A549 (cell line): ENCODE data around the gene ITM2C. TPM values are rescaled to one million over a fixed set of nuclear protein-coding genes. Genes with fewer than 3 reads are reported as not detected.
A peak's percentile ranks its signal among the peaks of the same experiment; 100 is the strongest.

Experiments used
- ATAC-seq, 2 experiments: fragments of 200-7000 bp in 1 of 2; fragments of >200 bp in 1 of 2; cut with Nextera tagmentation in 1 of 2; cut with Tn5 transposase in 1 of 2; 3 replicates each; pipeline versions ENCODE4 v1.8.0 to v1.9.1; 2018 to 2020; ENCODE audit warnings: mild to moderate bottlenecking in 1 of 2, moderate library complexity in 1 of 2
- CTCF ChIA-PET: fragments of 300-600 bp; sonication (Branson Sonifier 250); formaldehyde crosslinking; extraction: SDS; loops from one replicate; lab custom pipeline; 2021; ENCODE audit warnings: antibody characterized with exemption, inconsistent platforms; lab: Yijun Ruan, JAX
- POLR2A ChIA-PET: fragments of 350-600 bp; formaldehyde crosslinking; extraction: SDS; loops from one replicate; lab custom pipeline; 2021; ENCODE audit warnings: antibody characterized with exemption, inconsistent platforms; lab: Yijun Ruan, JAX
- DNase-seq, 2 experiments: peaks; one replicate each; pipeline versions ENCODE4 v3.0.0 to v3.0.0-alpha.2; 2011 to 2016; ENCODE audit warnings: low read depth in 1 of 2, low spot score in 1 of 2
- FAIRE-seq: peaks from 2 replicates; lab custom pipeline; 2011; peaks lifted over from hg19 to GRCh38; lab: Jason Lieb, UNC
- H3K27ac ChIP-seq, 2 experiments: fragments of >200 bp; sonication (Bioruptor Twin); formaldehyde crosslinking; 3 replicates each; pipeline ENCODE4 v1.5.1; 2016 to 2017
- H3K4me1 ChIP-seq: fragments of >200 bp; sonication (Bioruptor Twin); formaldehyde crosslinking; 3 replicates; pipeline ENCODE4 v1.6.1; 2016
- H3K4me2 ChIP-seq: fragments of >200 bp; sonication (Bioruptor Twin); formaldehyde crosslinking; 3 replicates; pipeline ENCODE4 v1.6.1; 2016
- H3K4me3 ChIP-seq: fragments of >200 bp; sonication (Bioruptor Twin); formaldehyde crosslinking; 3 replicates; pipeline ENCODE4 v1.5.1; 2016
- H3K9me3 ChIP-seq: fragments of >200 bp; sonication (Bioruptor Twin); formaldehyde crosslinking; 3 replicates; pipeline ENCODE4 v1.6.1; 2016
- CEBPB ChIP-seq, 2 experiments: fragments of >200 bp in 1 of 2; sonication (Bioruptor Twin) in 1 of 2; formaldehyde crosslinking in 1 of 2; IDR thresholded peaks; 2 replicates each; pipeline ENCODE4 v1.6.1; 2012 to 2016
- CTCF ChIP-seq: fragments of >200 bp; sonication (Bioruptor Twin); formaldehyde crosslinking; IDR thresholded peaks from 3 replicates; pipeline ENCODE4 v1.5.1; 2016
- EP300 ChIP-seq, 2 experiments: fragments of >200 bp; sonication (Bioruptor Twin); formaldehyde crosslinking; IDR thresholded peaks; 2 replicates in 1 of 2; 3 replicates in 1 of 2; pipeline ENCODE4 v1.6.1; 2016 to 2017
- FOSL2 ChIP-seq, 2 experiments: fragments of 450-650 bp in 1 of 2; fragments of >200 bp in 1 of 2; sonication (Bioruptor Twin) in 1 of 2; formaldehyde crosslinking; IDR thresholded peaks; 2 replicates each; pipeline versions ENCODE4 v1.5.0 to v1.6.1; 2016 to 2020; ENCODE audit warnings: mild to moderate bottlenecking in 1 of 2, moderate library complexity in 1 of 2
- JUNB ChIP-seq: fragments of >200 bp; sonication (Bioruptor Twin); formaldehyde crosslinking; IDR thresholded peaks from 2 replicates; pipeline ENCODE4 v1.6.1; 2016
- MAFK ChIP-seq: fragments of 450-650 bp; IDR thresholded peaks from 2 replicates; pipeline ENCODE4 v1.6.1; 2014; ENCODE audit not compliant: partially characterized antibody
- MAX ChIP-seq: IDR thresholded peaks from 2 replicates; pipeline ENCODE4 v1.6.1; 2012
- NPAS2 ChIP-seq: fragments of 250-450 bp; sonication (Bioruptor Pico); IDR thresholded peaks from 2 replicates; pipeline ENCODE4 v1.8.0; 2022; ENCODE audit warnings: mild to moderate bottlenecking, moderate library complexity, borderline replicate concordance
- RAD21 ChIP-seq, 2 experiments: fragments of >200 bp in 1 of 2; sonication (Bioruptor Twin) in 1 of 2; formaldehyde crosslinking in 1 of 2; IDR thresholded peaks in 1 of 2; conservative IDR thresholded peaks in 1 of 2; 2 replicates in 1 of 2; 3 replicates in 1 of 2; pipeline ENCODE4 v1.6.1; 2012 to 2018; ENCODE audit warnings: inconsistent platforms in 1 of 2
- RARB ChIP-seq: fragments of 250-450 bp; sonication (Bioruptor Pico); IDR thresholded peaks from 2 replicates; pipeline ENCODE4 v1.8.0; 2021; ENCODE audit warnings: mild to moderate bottlenecking, moderate library complexity
- RNF2 ChIP-seq: fragments of 200-600 bp; sonication (generic); IDR thresholded peaks from 2 replicates; pipeline ENCODE4 v1.6.1; 2016; ENCODE audit warnings: low read depth, mild to moderate bottlenecking, antibody characterized with exemption, moderate library complexity, borderline replicate concordance
- SMC3 ChIP-seq: fragments of >200 bp; sonication (Bioruptor Twin); formaldehyde crosslinking; IDR thresholded peaks from 3 replicates; pipeline ENCODE4 v1.6.1; 2018; ENCODE audit warnings: inconsistent platforms
- ZNF302 ChIP-seq: fragments of 250-450 bp; sonication (Bioruptor Pico); IDR thresholded peaks from 2 replicates; pipeline ENCODE4 v1.9.0; 2021; ENCODE audit warnings: inconsistent platforms, mild to moderate bottlenecking, moderate library complexity
- WGBS: methylation state at CpG from one replicate; pipeline ENCODE4 v1.1.6; 2017; ENCODE audit errors: missing lambda C conversion rate; 5-methylcytosine and 5-hydroxymethylcytosine counted together
- polyA plus RNA-seq, 4 experiments: library from polyadenylated mRNA; depleted of rRNA in 3 of 4; stranded (reverse); fragments of >200 nt; fragmentation: RNase III in 1 of 4; extraction: RNeasy Plus Mini Kit Qiagen cat#74134 plus additional on column Dnase treatment in 1 of 4; gene quantifications; 2 replicates in 3 of 4; 3 replicates in 1 of 4; pipeline ENCODE4 v1.2.3, GENCODE V29; 2011 to 2017
- TF ChIP-seq, protein P1 (sequence below): IDR thresholded peaks from 2 replicates; pipeline ENCODE4 v1.6.1; 2012; ENCODE audit warnings: low read depth, borderline replicate concordance

The ITM2C gene
- polyA plus RNA-seq, 2 of the 4 experiments (the other 2 are of a cell fraction), result 84.0 to 88.1 TPM

DNA sequence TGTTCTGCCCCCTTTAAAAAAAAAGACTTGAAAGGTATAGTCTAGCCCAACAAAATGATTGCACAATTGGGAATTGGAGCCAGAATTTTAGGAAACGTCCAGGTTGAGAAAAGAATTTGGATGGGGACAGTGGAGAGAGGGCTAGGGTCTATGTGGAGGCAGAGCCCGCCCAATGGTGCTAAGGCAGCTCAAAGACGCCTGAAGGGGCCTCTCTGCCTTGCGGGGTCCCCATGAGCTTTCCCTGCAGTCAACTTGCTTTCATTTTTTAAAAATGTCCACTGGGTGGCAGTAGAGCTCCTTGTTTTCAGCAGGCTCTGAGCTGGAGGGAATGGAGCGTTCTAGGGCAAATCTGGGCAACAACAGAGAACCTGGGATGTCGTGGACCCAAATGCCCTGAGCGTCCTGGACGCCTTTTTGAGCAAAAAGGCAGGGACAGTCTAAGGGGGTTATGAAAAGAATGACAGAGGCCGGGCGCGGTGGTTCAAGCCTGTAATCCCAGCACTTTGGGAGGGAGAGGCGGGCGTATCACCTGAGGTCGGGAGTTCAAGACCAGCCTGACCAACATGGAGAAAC, 40.2 kb upstream of the ITM2C start:
- POLR2A ChIA-PET, result interaction anchor here (1.1 kb wide), 1 partner anchor 163 kb away, joined by 6 read pairs; no protein-coding TSS in a partner anchor
- ATAC-seq (peak; percentile 83 to 96), DNase-seq (peak; percentile 46 to 81), FAIRE-seq (no peak)
- H3K4me3 ChIP-seq, result no peak overlapping the region
- CTCF ChIA-PET, result interaction anchor here (0.7 to 9.1 kb wide), 41 partner anchors 9 to 776 kb away, joined by 3 to 116 read pairs (median 4); partner anchors contain the start of genes ITM2C and SPATA3
- no peaks in the 10 kb centered on the region for H3K9me3 ChIP-seq
- no peaks in the 10 kb centered on the region for H3K4me1 ChIP-seq
- 0 out of 6 replicates have a peak overlapping the region, but pooled peaks of 1 of the 2 experiments have one; percentile 24 for H3K27ac ChIP-seq
- 19% methylated on average over 14 of the region's 14 CpGs for WGBS
- TF ChIP-seq CTCF, result peak; percentile 80
- peak; percentile 84 to 90 for TF ChIP-seq RAD21 (conservative IDR thresholded peaks at IDR 0.05 in 1 of 2, IDR thresholded peaks at IDR 0.05 in 1 of 2)
- TF ChIP-seq NPAS2 (CRISPR knock-in tag), result no peak
- no peak for TF ChIP-seq ZNF302
- TF ChIP-seq EP300 (IDR thresholded peaks at IDR 0.05), result no peak
- TF ChIP-seq SMC3, result peak; percentile 64
- no peak for TF ChIP-seq JUNB
- peak; percentile 67 to 70; a peak in 3 of 4 replicates for TF ChIP-seq CEBPB (IDR thresholded peaks at IDR 0.05)
- no peak for TF ChIP-seq FOSL2 (IDR thresholded peaks at IDR 0.05)
- no peak for TF ChIP-seq FOSL2 (CRISPR knock-in tag; IDR thresholded peaks at IDR 0.05)
- peak overlapping the region; percentile 83 for H3K4me2 ChIP-seq

- 11% methylated on average over 1 of the region's 1 CpG for WGBS
- no peak overlapping the region for H3K4me2 ChIP-seq
- peak; percentile 48 for TF ChIP-seq MAFK
- no peak for TF ChIP-seq RNF2
- TF ChIP-seq, all 56 proteins: peak for 1
- Histone ChIP-seq H3K4me3 (no peak overlapping the region), H3K27ac (no peak overlapping the region), H3K4me1 (no peaks in the 10 kb centered on the region), H3K9me3 (peaks cover 6% of the 10 kb centered on the region; the same call in 2 of the 3 replicates)
- DNase-seq (no peak), ATAC-seq (no peak), FAIRE-seq (no peak)
- ChIA-PET CTCF (interaction anchor here (1.0 to 9.1 kb wide), 10 partner anchors 8 to 227 kb away, joined by 3 to 116 read pairs (median 9); no protein-coding TSS in a partner anchor), POLR2A (no interaction called here)
Observed at GRCh38 chr2:230825354-230825753, 39.4 kb upstream of the ITM2C start.

DNA sequence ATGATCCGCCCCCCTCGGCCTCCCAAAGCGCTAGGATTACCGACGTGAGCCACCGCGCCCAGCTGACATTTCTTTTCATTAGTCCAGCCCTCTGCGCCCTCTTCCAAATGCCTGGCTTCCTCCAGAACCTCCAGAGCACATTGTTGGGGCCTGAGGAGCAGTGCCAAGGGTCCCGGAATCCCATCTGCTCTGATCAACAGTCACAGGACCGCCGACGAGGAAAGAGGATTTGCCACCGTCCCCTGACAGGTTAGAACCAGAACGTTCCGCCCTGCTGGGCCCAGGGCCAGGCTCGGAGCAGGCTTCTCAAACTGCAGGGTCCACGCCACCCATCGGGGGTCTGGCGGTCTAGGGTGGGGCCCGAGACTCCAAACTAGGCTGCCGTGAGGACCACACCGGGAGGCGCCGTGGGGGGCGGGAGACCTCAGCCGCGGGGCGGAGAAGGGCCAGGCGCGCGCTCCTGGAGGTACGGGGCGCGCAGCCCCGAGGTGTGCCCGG, 36.9 kb upstream of the ITM2C start:
- WGBS, result 78% methylated on average over 35 of the region's 36 CpGs
- Histone ChIP-seq H3K9me3 (peaks cover 6% of the 10 kb centered on the region; the same call in 2 of the 3 replicates), H3K4me3 (no peak overlapping the region)
- FAIRE-seq (no peak), DNase-seq (no peak)
- POLR2A ChIA-PET, result no interaction called here
- no peak for TF ChIP-seq RARB (CRISPR knock-in tag)
- TF ChIP-seq MAX, result no peak
- TF ChIP-seq, protein P1, sequence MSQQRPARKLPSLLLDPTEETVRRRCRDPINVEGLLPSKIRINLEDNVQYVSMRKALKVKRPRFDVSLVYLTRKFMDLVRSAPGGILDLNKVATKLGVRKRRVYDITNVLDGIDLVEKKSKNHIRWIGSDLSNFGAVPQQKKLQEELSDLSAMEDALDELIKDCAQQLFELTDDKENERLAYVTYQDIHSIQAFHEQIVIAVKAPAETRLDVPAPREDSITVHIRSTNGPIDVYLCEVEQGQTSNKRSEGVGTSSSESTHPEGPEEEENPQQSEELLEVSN, result no peak
- no peak for TF ChIP-seq CTCF
- TF ChIP-seq, all 56 proteins: peak for 0
- Histone ChIP-seq H3K27ac (no peak overlapping the region), H3K4me2 (no peak overlapping the region), H3K4me1 (no peaks in the 10 kb centered on the region)
- CTCF ChIA-PET, result interaction anchor here (1.7 to 9.1 kb wide), 2 partner anchors 158 to 224 kb away, joined by 3 to 116 read pairs; no protein-coding TSS in a partner anchor
- ATAC-seq, result no peak
